Nephron progenitor cell (in vitro differentiated cells): ENCODE measurements around the gene GP1BA.

Experiments
- DNase-seq: peaks from one replicate; pipeline ENCODE4 v3.0.0; 2021
- H3K27ac Mint-ChIP-seq: 2 replicates; pipeline ENCODE4 v1.8.0; 2021; ENCODE audit warnings: mild to moderate bottlenecking, moderate library complexity, mixed read lengths
- H3K27me3 Mint-ChIP-seq: 2 replicates; pipeline ENCODE4 v1.8.0; 2021; ENCODE audit warnings: mild to moderate bottlenecking, low read depth, mixed read lengths; ENCODE audit not compliant: poor library complexity
- H3K36me3 Mint-ChIP-seq: 2 replicates; pipeline ENCODE4 v1.8.0; 2021; ENCODE audit warnings: low read depth, mixed read lengths
- H3K4me1 Mint-ChIP-seq: 2 replicates; pipeline ENCODE4 v1.8.0; 2021; ENCODE audit warnings: mixed read lengths
- H3K4me3 Mint-ChIP-seq: 2 replicates; pipeline ENCODE4 v1.8.0; 2021; ENCODE audit warnings: mild to moderate bottlenecking, moderate library complexity, mixed read lengths
- H3K9me3 Mint-ChIP-seq: 2 replicates; pipeline ENCODE4 v1.8.0; 2021; ENCODE audit warnings: mild to moderate bottlenecking, moderate library complexity, mixed read lengths
- TF ChIP-seq, protein P1 (sequence below): fragments of 200-600 bp; sonication (generic); IDR thresholded peaks from 2 replicates; pipeline ENCODE4 v1.5.0; 2021; ENCODE audit warnings: antibody characterized with exemption

Gene GP1BA

DNA sequence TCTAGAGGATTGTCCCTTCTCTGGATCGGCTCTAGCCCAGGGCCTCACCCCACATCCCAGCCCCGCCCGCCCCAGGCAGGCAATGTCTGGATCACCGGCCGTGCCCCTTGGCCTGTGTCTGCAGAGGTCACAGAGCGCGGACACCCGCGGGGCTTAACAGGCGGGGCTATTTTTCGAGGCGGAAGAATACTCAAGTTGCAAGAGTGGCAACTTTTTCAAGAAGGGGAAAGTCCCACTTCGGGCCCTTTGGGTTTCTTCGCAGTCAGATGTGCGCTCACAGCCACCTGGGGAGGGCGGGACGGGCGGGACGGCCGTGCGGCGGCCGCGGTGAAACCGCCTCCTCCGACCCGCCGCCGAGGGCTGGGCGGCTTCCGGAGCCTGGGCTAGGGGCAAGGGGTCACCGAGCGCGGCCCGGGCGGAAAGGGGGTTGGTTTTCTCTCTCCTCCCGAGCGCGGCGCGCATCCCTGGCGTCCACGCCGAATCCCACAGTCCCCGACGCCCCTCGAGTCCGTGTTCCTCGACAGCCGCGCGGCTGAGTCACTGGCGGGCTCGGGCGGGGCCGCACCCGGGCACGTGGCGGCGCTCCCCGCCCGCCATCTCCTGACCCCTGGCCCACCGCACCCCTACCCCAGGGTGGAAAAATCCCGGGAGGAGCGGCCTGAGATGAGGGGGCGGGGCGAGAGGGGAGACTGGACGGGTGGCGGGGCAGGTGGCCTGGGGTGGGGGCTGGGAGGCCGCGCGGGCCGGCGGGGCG is 17.4 kb downstream of the GP1BA start:
- peaks cover 4% of the 10 kb centered on the region for H3K27me3 Mint-ChIP-seq
- peaks cover 24% of the 10 kb centered on the region for H3K36me3 Mint-ChIP-seq
- peak overlapping the region; percentile 79 for H3K27ac Mint-ChIP-seq
- H3K4me1 Mint-ChIP-seq, result peaks cover 62% of the 10 kb centered on the region
- H3K4me3 Mint-ChIP-seq, result peak overlapping the region; percentile 74
- DNase-seq, result peak; percentile 75
- TF ChIP-seq, protein P1, sequence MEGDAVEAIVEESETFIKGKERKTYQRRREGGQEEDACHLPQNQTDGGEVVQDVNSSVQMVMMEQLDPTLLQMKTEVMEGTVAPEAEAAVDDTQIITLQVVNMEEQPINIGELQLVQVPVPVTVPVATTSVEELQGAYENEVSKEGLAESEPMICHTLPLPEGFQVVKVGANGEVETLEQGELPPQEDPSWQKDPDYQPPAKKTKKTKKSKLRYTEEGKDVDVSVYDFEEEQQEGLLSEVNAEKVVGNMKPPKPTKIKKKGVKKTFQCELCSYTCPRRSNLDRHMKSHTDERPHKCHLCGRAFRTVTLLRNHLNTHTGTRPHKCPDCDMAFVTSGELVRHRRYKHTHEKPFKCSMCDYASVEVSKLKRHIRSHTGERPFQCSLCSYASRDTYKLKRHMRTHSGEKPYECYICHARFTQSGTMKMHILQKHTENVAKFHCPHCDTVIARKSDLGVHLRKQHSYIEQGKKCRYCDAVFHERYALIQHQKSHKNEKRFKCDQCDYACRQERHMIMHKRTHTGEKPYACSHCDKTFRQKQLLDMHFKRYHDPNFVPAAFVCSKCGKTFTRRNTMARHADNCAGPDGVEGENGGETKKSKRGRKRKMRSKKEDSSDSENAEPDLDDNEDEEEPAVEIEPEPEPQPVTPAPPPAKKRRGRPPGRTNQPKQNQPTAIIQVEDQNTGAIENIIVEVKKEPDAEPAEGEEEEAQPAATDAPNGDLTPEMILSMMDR, result no peak
- H3K9me3 Mint-ChIP-seq, result no peaks in the 10 kb centered on the region

DNA sequence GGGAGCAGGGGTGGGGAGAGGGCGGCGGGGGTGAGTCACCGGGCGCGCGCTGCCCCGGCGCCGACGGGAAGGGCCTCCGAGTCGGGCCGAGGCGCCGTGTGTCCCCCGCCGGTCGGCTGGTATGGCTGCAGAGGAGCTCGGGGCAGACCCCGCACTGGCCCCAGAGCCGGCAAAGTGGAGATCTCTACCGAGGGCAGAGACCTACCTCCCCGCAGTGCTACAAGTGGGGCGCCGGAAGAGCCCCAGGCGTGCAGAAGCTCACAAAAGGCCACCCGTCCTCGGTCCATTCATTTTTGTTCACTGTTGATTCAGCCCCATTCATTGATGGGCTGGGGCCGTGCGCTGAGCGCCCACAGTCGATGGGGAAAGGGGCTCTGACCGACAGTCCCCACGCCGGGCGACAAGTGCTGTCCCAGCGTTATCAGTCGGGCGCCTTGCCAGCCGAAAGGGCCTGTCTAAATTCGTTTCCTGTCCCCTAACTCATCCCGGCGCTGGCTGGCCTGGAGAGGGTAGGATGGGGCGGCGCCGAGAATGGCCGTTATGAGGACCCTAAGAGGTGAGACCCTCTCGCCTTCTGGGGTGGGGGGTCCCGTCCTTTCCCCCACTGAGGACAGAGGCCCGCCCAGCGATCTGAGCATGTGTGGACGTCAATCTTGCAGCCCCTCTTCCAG is 18.1 kb downstream of the GP1BA start:
- peaks cover 29% of the 10 kb centered on the region for H3K36me3 Mint-ChIP-seq
- H3K27me3 Mint-ChIP-seq, result peaks cover 5% of the 10 kb centered on the region
- TF ChIP-seq, protein P1, result no peak
- H3K27ac Mint-ChIP-seq, result peak overlapping the region; percentile 94
- no peaks in the 10 kb centered on the region for H3K9me3 Mint-ChIP-seq
- DNase-seq, result peak; percentile 65
- peaks cover 60% of the 10 kb centered on the region for H3K4me1 Mint-ChIP-seq
- H3K4me3 Mint-ChIP-seq, result peak overlapping the region; percentile 85

DNA sequence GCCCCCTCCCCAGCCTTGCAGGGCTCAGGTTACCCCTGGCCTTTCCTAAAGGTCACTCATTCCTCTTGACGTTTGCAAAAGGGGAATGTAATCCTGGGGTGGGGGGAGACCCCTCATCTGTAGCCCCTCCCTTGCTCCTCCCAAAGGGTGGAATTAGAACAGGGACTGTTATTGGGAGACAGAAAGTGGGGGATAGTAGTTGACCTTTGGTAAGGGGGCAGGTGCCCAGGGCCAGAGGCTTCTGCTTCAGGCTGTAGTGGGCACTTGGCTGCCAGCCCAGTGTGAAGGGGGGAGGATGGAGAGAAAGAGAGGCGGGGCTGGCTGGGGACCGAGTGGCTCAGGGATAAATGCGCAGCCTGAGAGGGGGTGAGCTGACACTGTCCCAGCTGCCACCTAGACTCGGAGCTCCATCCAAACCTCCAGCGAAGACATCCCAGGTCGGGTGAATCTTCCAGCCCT is 18.7 kb downstream of the GP1BA start, which contains the start of gene ENO3:
TSS of gene ENO3 (plus strand) at position 374 of the 459 bp plus-strand sequence. CDS start 711 bp downstream, outside the sequence.
- peaks cover 55% of the 10 kb centered on the region for H3K4me1 Mint-ChIP-seq
- peaks cover 29% of the 10 kb centered on the region for H3K36me3 Mint-ChIP-seq
- DNase-seq, result peak; percentile 45

DNA sequence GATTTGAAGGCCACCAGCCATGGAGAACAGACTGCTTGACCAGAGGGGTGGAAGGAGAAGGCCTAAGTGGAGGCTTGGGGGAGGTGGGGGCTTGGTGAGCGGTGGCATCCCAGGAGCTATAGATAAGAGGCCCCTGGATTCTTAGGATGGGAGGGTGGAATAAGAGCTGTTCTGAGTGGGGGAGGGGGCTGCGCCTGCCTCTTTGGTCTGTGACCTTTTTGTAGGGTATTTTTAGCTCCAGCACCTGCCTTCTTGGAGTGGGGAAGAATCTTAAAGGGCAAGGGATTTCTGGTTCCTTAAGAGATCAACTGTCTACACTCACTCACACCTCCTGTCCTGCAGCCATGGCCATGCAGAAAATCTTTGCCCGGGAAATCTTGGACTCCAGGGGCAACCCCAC is 19.4 kb downstream of the GP1BA start:
- Mint-ChIP-seq H3K9me3 (no peaks in the 10 kb centered on the region), H3K27me3 (peaks cover 5% of the 10 kb centered on the region), H3K36me3 (peaks cover 32% of the 10 kb centered on the region), H3K4me3 (peak overlapping the region; percentile 85), H3K27ac (peak overlapping the region; percentile 94), H3K4me1 (peaks cover 55% of the 10 kb centered on the region)
- no peak for DNase-seq
- TF ChIP-seq, protein P1, result no peak

More for the DNA sequence above, 18.7 kb downstream of the GP1BA start, which contains the start of gene ENO3:
- Mint-ChIP-seq H3K9me3 (no peaks in the 10 kb centered on the region), H3K27ac (peak within 1 kb of the TSS; percentile 94), H3K4me3 (peak within 1 kb of the TSS; percentile 85), H3K27me3 (peaks cover 5% of the 10 kb centered on the region)
- TF ChIP-seq, protein P1, result no peak

DNA sequence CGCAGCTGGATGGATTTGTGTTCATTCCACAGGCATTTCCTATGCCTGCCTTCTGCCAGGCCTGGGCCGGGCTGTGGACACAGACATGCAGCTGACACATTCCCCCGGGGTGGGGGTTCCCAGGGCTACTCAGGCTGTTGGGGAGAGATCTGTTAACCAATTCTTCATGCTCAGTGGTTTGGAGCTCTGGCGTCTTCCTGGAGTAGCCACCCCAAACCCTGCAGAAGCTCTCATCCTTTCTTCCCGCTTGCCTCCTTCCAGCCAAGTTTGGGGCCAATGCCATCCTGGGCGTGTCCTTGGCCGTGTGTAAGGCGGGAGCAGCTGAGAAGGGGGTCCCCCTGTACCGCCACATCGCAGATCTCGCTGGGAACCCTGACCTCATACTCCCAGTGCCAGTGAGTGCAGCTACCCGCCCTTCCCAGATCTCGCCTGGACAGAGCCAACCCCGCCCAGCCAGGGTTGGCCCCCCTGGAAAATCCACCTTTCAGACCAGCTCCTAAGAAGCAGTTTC is 21.4 kb downstream of the GP1BA start:
- no peaks in the 10 kb centered on the region for H3K9me3 Mint-ChIP-seq
- H3K27me3 Mint-ChIP-seq, result peaks cover 5% of the 10 kb centered on the region
- no peak for DNase-seq
- peaks cover 37% of the 10 kb centered on the region for H3K36me3 Mint-ChIP-seq
- TF ChIP-seq, protein P1, result no peak
- H3K27ac Mint-ChIP-seq, result peak overlapping the region; percentile 60
- H3K4me1 Mint-ChIP-seq, result peaks cover 49% of the 10 kb centered on the region
- H3K4me3 Mint-ChIP-seq, result peak overlapping the region; percentile 62
